SK-N-SH treated with all-trans-retinoic acid at 6 μM for 48 hours (cell line): ENCODE data around the gene ZBED4.

Experiments
- CSDC2 ChIP-seq: fragments of 250-450 bp; sonication (Bioruptor Pico); IDR thresholded peaks from 2 replicates; pipeline ENCODE4 v1.5.0; 2020; ENCODE audit warnings: mild to moderate bottlenecking, moderate library complexity
- ESRRG ChIP-seq: fragments of 250-450 bp; sonication (Bioruptor Pico); IDR thresholded peaks from 2 replicates; pipeline ENCODE4 v1.6.1; 2021; ENCODE audit warnings: mild to moderate bottlenecking
- ISL1 ChIP-seq: fragments of 250-450 bp; sonication (Bioruptor Pico); IDR thresholded peaks from 2 replicates; pipeline ENCODE4 v2.1.2; 2022; ENCODE audit warnings: mild to moderate bottlenecking, moderate library complexity
- PPARA ChIP-seq: fragments of 250-450 bp; sonication (Bioruptor Pico); IDR thresholded peaks from 2 replicates; pipeline ENCODE4 v1.5.0; 2020; ENCODE audit warnings: mild to moderate bottlenecking, borderline replicate concordance
- RARB ChIP-seq: fragments of 250-450 bp; sonication (Bioruptor Pico); IDR thresholded peaks from 2 replicates; pipeline ENCODE4 v1.8.0; 2021; ENCODE audit warnings: mild to moderate bottlenecking, moderate library complexity
- SNAI2 ChIP-seq: fragments of 250-450 bp; sonication (Bioruptor Pico); IDR thresholded peaks from 2 replicates; pipeline ENCODE4 v1.5.0; 2020; ENCODE audit warnings: mild to moderate bottlenecking, moderate library complexity
- ZNF565 ChIP-seq: fragments of 450-650 bp; formaldehyde crosslinking; conservative IDR thresholded peaks from 2 replicates; pipeline ENCODE4 v1.5.0; 2020; ENCODE audit warnings: low read depth, mild to moderate bottlenecking, moderate library complexity
- ZNF8 ChIP-seq: fragments of 450-650 bp; formaldehyde crosslinking; IDR thresholded peaks from 2 replicates; pipeline ENCODE4 v1.5.0; 2020; ENCODE audit warnings: mild to moderate bottlenecking, moderate library complexity
- TF ChIP-seq, protein P1 (sequence below): fragments of 250-450 bp; sonication (Bioruptor Pico); IDR thresholded peaks from 2 replicates; pipeline ENCODE4 v1.5.0; 2020; ENCODE audit warnings: mild to moderate bottlenecking, moderate library complexity
- TF ChIP-seq, protein P2 (sequence below): fragments of 250-450 bp; sonication (Bioruptor Pico); IDR thresholded peaks from 2 replicates; pipeline ENCODE4 v1.8.0; 2020; ENCODE audit warnings: mild to moderate bottlenecking, moderate library complexity, borderline replicate concordance
- TF ChIP-seq, protein P3 (sequence below): fragments of 250-450 bp; sonication (Bioruptor Pico); IDR thresholded peaks from 2 replicates; pipeline ENCODE4 v1.5.1; 2020; ENCODE audit warnings: low read depth, mild to moderate bottlenecking, moderate library complexity

GRCh38 chr22:49913446-49913845, 59.8 kb downstream of the ZBED4 start:
- TF ChIP-seq, protein P1, sequence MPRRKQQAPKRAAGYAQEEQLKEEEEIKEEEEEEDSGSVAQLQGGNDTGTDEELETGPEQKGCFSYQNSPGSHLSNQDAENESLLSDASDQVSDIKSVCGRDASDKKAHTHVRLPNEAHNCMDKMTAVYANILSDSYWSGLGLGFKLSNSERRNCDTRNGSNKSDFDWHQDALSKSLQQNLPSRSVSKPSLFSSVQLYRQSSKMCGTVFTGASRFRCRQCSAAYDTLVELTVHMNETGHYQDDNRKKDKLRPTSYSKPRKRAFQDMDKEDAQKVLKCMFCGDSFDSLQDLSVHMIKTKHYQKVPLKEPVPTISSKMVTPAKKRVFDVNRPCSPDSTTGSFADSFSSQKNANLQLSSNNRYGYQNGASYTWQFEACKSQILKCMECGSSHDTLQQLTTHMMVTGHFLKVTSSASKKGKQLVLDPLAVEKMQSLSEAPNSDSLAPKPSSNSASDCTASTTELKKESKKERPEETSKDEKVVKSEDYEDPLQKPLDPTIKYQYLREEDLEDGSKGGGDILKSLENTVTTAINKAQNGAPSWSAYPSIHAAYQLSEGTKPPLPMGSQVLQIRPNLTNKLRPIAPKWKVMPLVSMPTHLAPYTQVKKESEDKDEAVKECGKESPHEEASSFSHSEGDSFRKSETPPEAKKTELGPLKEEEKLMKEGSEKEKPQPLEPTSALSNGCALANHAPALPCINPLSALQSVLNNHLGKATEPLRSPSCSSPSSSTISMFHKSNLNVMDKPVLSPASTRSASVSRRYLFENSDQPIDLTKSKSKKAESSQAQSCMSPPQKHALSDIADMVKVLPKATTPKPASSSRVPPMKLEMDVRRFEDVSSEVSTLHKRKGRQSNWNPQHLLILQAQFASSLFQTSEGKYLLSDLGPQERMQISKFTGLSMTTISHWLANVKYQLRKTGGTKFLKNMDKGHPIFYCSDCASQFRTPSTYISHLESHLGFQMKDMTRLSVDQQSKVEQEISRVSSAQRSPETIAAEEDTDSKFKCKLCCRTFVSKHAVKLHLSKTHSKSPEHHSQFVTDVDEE (CRISPR knock-in tag): no peak
- TF ChIP-seq ISL1 (CRISPR knock-in tag): no peak
- TF ChIP-seq ZNF565 (CRISPR knock-in tag): no peak
- no peak for TF ChIP-seq CSDC2
- TF ChIP-seq ZNF8 (CRISPR knock-in tag): no peak
- TF ChIP-seq, protein P2, sequence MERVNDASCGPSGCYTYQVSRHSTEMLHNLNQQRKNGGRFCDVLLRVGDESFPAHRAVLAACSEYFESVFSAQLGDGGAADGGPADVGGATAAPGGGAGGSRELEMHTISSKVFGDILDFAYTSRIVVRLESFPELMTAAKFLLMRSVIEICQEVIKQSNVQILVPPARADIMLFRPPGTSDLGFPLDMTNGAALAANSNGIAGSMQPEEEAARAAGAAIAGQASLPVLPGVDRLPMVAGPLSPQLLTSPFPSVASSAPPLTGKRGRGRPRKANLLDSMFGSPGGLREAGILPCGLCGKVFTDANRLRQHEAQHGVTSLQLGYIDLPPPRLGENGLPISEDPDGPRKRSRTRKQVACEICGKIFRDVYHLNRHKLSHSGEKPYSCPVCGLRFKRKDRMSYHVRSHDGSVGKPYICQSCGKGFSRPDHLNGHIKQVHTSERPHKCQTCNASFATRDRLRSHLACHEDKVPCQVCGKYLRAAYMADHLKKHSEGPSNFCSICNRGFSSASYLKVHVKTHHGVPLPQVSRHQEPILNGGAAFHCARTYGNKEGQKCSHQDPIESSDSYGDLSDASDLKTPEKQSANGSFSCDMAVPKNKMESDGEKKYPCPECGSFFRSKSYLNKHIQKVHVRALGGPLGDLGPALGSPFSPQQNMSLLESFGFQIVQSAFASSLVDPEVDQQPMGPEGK: no peak
- TF ChIP-seq, protein P3, sequence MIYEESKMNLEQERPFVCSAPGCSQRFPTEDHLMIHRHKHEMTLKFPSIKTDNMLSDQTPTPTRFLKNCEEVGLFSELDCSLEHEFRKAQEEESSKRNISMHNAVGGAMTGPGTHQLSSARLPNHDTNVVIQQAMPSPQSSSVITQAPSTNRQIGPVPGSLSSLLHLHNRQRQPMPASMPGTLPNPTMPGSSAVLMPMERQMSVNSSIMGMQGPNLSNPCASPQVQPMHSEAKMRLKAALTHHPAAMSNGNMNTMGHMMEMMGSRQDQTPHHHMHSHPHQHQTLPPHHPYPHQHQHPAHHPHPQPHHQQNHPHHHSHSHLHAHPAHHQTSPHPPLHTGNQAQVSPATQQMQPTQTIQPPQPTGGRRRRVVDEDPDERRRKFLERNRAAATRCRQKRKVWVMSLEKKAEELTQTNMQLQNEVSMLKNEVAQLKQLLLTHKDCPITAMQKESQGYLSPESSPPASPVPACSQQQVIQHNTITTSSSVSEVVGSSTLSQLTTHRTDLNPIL (CRISPR knock-in tag): no peak
- TF ChIP-seq ESRRG (CRISPR knock-in tag): no peak
- TF ChIP-seq SNAI2 (CRISPR knock-in tag): no peak
- TF ChIP-seq RARB (CRISPR knock-in tag): no peak
- no peak for TF ChIP-seq PPARA
